Hepatocyte (in vitro differentiated cells): ENCODE data around the gene ZSCAN32. TPM values are rescaled to one million over a fixed set of nuclear protein-coding genes. Genes with fewer than 3 reads are reported as not detected.

Source experiments
- DNase-seq: peaks from one replicate; pipeline ENCODE4 v3.0.0-alpha.2; 2016; ENCODE audit warnings: low spot score
- H2AFZ ChIP-seq: fragments of 200-600 bp; sonication (generic); 2 replicates; pipeline ENCODE4 v1.6.0; 2016; ENCODE audit warnings: antibody characterized with exemption, mild to moderate bottlenecking
- H3K27ac ChIP-seq: fragments of 200-600 bp; sonication (generic); 2 replicates; pipeline ENCODE4 v1.5.1; 2016; ENCODE audit warnings: mild to moderate bottlenecking
- H3K27me3 ChIP-seq: fragments of 200-600 bp; sonication (generic); 2 replicates; pipeline ENCODE4 v1.6.1; 2016
- H3K36me3 ChIP-seq: fragments of 200-600 bp; sonication (generic); replicated peaks from 2 replicates; pipeline ENCODE4 v1.5.1; 2016; ENCODE audit warnings: low read depth; ENCODE audit not compliant: insufficient read depth
- H3K4me1 ChIP-seq: fragments of 200-600 bp; sonication (generic); 2 replicates; pipeline ENCODE4 v1.5.1; 2016; ENCODE audit warnings: mild to moderate bottlenecking, moderate library complexity; ENCODE audit not compliant: insufficient read depth
- H3K4me2 ChIP-seq: fragments of 200-600 bp; sonication (generic); 2 replicates; pipeline ENCODE4 v1.6.0; 2016
- H3K4me3 ChIP-seq: fragments of 200-600 bp; sonication (generic); 2 replicates; pipeline ENCODE4 v1.5.1; 2016; ENCODE audit warnings: mild to moderate bottlenecking
- H3K79me2 ChIP-seq: fragments of 200-600 bp; sonication (generic); 2 replicates; pipeline ENCODE4 v1.6.0; 2017; ENCODE audit warnings: mild to moderate bottlenecking
- H3K9me2 ChIP-seq: fragments of 200-600 bp; sonication (generic); replicated peaks from 2 replicates; pipeline ENCODE4 v1.6.0; 2017; ENCODE audit warnings: mild to moderate bottlenecking; ENCODE audit not compliant: insufficient read depth
- H3K9me3 ChIP-seq: fragments of 200-600 bp; sonication (generic); 2 replicates; pipeline ENCODE4 v1.5.1; 2016; ENCODE audit warnings: low read depth, mild to moderate bottlenecking
- H4K20me1 ChIP-seq: fragments of 200-600 bp; sonication (generic); 2 replicates; pipeline ENCODE4 v1.6.0; 2016; ENCODE audit warnings: mild to moderate bottlenecking; ENCODE audit not compliant: insufficient read depth, poor library complexity, severe bottlenecking
- CTCF ChIP-seq: fragments of 200-600 bp; sonication (generic); IDR thresholded peaks from 2 replicates; pipeline ENCODE4 v1.5.1; 2016; ENCODE audit warnings: antibody characterized with exemption, mild to moderate bottlenecking; ENCODE audit not compliant: poor library complexity
- EZH2 ChIP-seq: fragments of 200-600 bp; sonication (generic); IDR thresholded peaks from 2 replicates; pipeline ENCODE4 v1.6.1; 2016; ENCODE audit warnings: antibody characterized with exemption, mild to moderate bottlenecking, borderline replicate concordance
- EZH2phosphoT487 ChIP-seq: fragments of 200-600 bp; sonication (generic); IDR thresholded peaks from one replicate; pipeline ENCODE4 v1.6.1; 2018; ENCODE audit warnings: antibody characterized with exemption, mild to moderate bottlenecking, low read depth, moderate library complexity; ENCODE audit not compliant: unreplicated experiment, severe bottlenecking
- WGBS: methylation state at CpG from one replicate; pipeline ENCODE4 v1.1.6; 2016; ENCODE audit warnings: low lambda C conversion rate; ENCODE audit errors: missing lambda C conversion rate; 5-methylcytosine and 5-hydroxymethylcytosine counted together
- polyA plus RNA-seq: library from polyadenylated mRNA; unstranded; fragments of >200 nt; fragmentation: Nextera tagmentation; extraction: Ambion mirVana; gene quantifications from 2 replicates; pipeline ENCODE4 v1.2.1, GENCODE V29; 2016
- total RNA-seq: library from RNA; depleted of rRNA; stranded (reverse); fragments of >200 nt; gene quantifications from 2 replicates; pipeline ENCODE4 v1.2.3, GENCODE V29; 2014

The ZSCAN32 gene
- total and polyA plus RNA-seq, 2 experiments from 2014 or later, result 6.5 to 9.7 TPM

GRCh38 chr16:3348547-3349167, 52.1 kb downstream of the ZSCAN32 start:
- H3K4me2 ChIP-seq, result no peak overlapping the region
- 57% methylated on average over 4 of the region's 4 CpGs for whole genome bisulfite sequencing
- no peak for DNase-seq
- no peak overlapping the region for H2AFZ ChIP-seq
- H3K9me2 ChIP-seq, result no peaks in the 10 kb centered on the region
- no peaks in the 10 kb centered on the region for H3K9me3 ChIP-seq
- no peaks in the 10 kb centered on the region for H3K36me3 ChIP-seq
- no peaks in the 10 kb centered on the region for H4K20me1 ChIP-seq
- no peak overlapping the region for H3K4me3 ChIP-seq
- no peaks in the 10 kb centered on the region for H3K4me1 ChIP-seq
- H3K27me3 ChIP-seq, result no peaks in the 10 kb centered on the region
- no peaks in the 10 kb centered on the region for H3K79me2 ChIP-seq
- no peak for TF ChIP-seq EZH2
- TF ChIP-seq EZH2phosphoT487, result no peak
- TF ChIP-seq CTCF, result no peak
- no peak overlapping the region for H3K27ac ChIP-seq

GRCh38 chr16:3347586-3347985, 53.2 kb downstream of the ZSCAN32 start:
- Histone ChIP-seq H3K4me3 (no peak overlapping the region), H3K9me3 (no peaks in the 10 kb centered on the region), H3K4me1 (no peaks in the 10 kb centered on the region), H4K20me1 (no peaks in the 10 kb centered on the region), H3K27me3 (no peaks in the 10 kb centered on the region), H3K79me2 (no peaks in the 10 kb centered on the region), H3K9me2 (no peaks in the 10 kb centered on the region), H3K36me3 (no peaks in the 10 kb centered on the region), H3K4me2 (no peak overlapping the region), H3K27ac (no peak overlapping the region), H2AFZ (no peak overlapping the region)
- 67% methylated on average over 10 of the region's 10 CpGs for WGBS
- TF ChIP-seq EZH2phosphoT487, result no peak
- DNase-seq, result no peak

- H3K36me3 ChIP-seq, result no peaks in the 10 kb centered on the region
- H3K27ac ChIP-seq, result no peak overlapping the region
- no peak overlapping the region for H3K4me3 ChIP-seq
- no peaks in the 10 kb centered on the region for H3K4me1 ChIP-seq
- no peak overlapping the region for H3K4me2 ChIP-seq
- WGBS, result 53% methylated on average over 2 of the region's 2 CpGs
- TF ChIP-seq EZH2 (no peak), EZH2phosphoT487 (no peak), CTCF (no peak)
- H3K9me3 ChIP-seq, result no peaks in the 10 kb centered on the region
- no peaks in the 10 kb centered on the region for H3K79me2 ChIP-seq
- no peaks in the 10 kb centered on the region for H4K20me1 ChIP-seq
- H2AFZ ChIP-seq, result no peak overlapping the region
- no peak for DNase-seq
- H3K9me2 ChIP-seq, result no peaks in the 10 kb centered on the region
- no peaks in the 10 kb centered on the region for H3K27me3 ChIP-seq
Measured at GRCh38 chr16:3346041-3346440, 54.8 kb downstream of the ZSCAN32 start.

Other genes starting within 250 kb of the ZSCAN32 start
- not detected in 2 replicates for gene OR1F1, start 212.8 kb downstream of the ZSCAN32 start, total RNA-seq
- 0.61 TPM in 1 of 2 replicates, not detected in the other for gene OR1F1, start 212.8 kb downstream of the ZSCAN32 start, polyA plus RNA-seq
- gene ZNF200, start 165.8 kb downstream of the ZSCAN32 start, total RNA-seq, result 7.9 and 12.5 TPM in 2 replicates
- gene ZNF200, start 165.8 kb downstream of the ZSCAN32 start, polyA plus RNA-seq, result 4.6 and 6.0 TPM in 2 replicates
- 0.13 TPM in 1 of 2 replicates, not detected in the other for gene MEFV, start 144.4 kb downstream of the ZSCAN32 start, total RNA-seq
- 0.55 TPM in 1 of 2 replicates, not detected in the other for gene MEFV, start 144.4 kb downstream of the ZSCAN32 start, polyA plus RNA-seq
- gene ZNF263, start 117.5 kb downstream of the ZSCAN32 start, total RNA-seq, result 39.7 and 47.5 TPM in 2 replicates
- 25.0 and 33.2 TPM in 2 replicates for gene ZNF263, start 117.5 kb downstream of the ZSCAN32 start, polyA plus RNA-seq
- gene TIGD7, start 95.6 kb downstream of the ZSCAN32 start, total RNA-seq, result 6.8 and 9.4 TPM in 2 replicates
- gene TIGD7, start 95.6 kb downstream of the ZSCAN32 start, polyA plus RNA-seq, result 5.1 and 9.7 TPM in 2 replicates
- gene ZNF75A, start 95.5 kb downstream of the ZSCAN32 start, total RNA-seq, result 21.9 and 25.9 TPM in 2 replicates
- gene ZNF75A, start 95.5 kb downstream of the ZSCAN32 start, polyA plus RNA-seq, result 24.9 and 33.0 TPM in 2 replicates
- gene OR2C1, start 45.1 kb downstream of the ZSCAN32 start, total RNA-seq, result not detected in 2 replicates
- 0.34 TPM in 1 of 2 replicates, not detected in the other for gene OR2C1, start 45.1 kb downstream of the ZSCAN32 start, polyA plus RNA-seq
- gene ZNF174, start 211 bp upstream of the ZSCAN32 start, total RNA-seq, result 8.0 TPM in 2 replicates
- gene ZNF174, start 211 bp upstream of the ZSCAN32 start, polyA plus RNA-seq, result 12.3 and 13.5 TPM in 2 replicates
- gene ZNF597, start 42.5 kb upstream of the ZSCAN32 start, total RNA-seq, result 3.5 and 4.0 TPM in 2 replicates
- 1.2 and 2.1 TPM in 2 replicates for gene ZNF597, start 42.5 kb upstream of the ZSCAN32 start, polyA plus RNA-seq
- 34.6 and 47.2 TPM in 2 replicates for gene NAA60, start 42.7 kb upstream of the ZSCAN32 start, total RNA-seq
- 67.9 and 82.4 TPM in 2 replicates for gene NAA60, start 42.7 kb upstream of the ZSCAN32 start, polyA plus RNA-seq
- not detected in 2 replicates for gene C16orf90, start 94.5 kb upstream of the ZSCAN32 start, total RNA-seq
- gene C16orf90, start 94.5 kb upstream of the ZSCAN32 start, polyA plus RNA-seq, result not detected in 2 replicates
- gene CLUAP1, start 100.0 kb upstream of the ZSCAN32 start, total RNA-seq, result 14.7 and 18.5 TPM in 2 replicates
- gene CLUAP1, start 100.0 kb upstream of the ZSCAN32 start, polyA plus RNA-seq, result 23.2 and 25.8 TPM in 2 replicates
- 0.10 TPM in 1 of 2 replicates, not detected in the other for gene NLRC3, start 176.4 kb upstream of the ZSCAN32 start, total RNA-seq
- 0.15 and 0.17 TPM in 2 replicates for gene NLRC3, start 176.4 kb upstream of the ZSCAN32 start, polyA plus RNA-seq
- gene SLX4, start 210.6 kb upstream of the ZSCAN32 start, total RNA-seq, result 3.5 and 4.6 TPM in 2 replicates
- gene SLX4, start 210.6 kb upstream of the ZSCAN32 start, polyA plus RNA-seq, result 1.9 and 3.4 TPM in 2 replicates